BE2C (cell line): Measurements from ENCODE around the gene CLCNKA.

Experiments
- DNase-seq: peaks from one replicate; pipeline ENCODE4 v3.0.0-alpha.2; 2020
- H3K27me3 ChIP-seq: fragments of 250-450 bp; sonication (Bioruptor Pico); 2 replicates; pipeline ENCODE4 v1.5.1; 2020; ENCODE audit warnings: mild to moderate bottlenecking
- H3K36me3 ChIP-seq: fragments of 250-450 bp; sonication (Bioruptor Pico); 2 replicates; pipeline ENCODE4 v1.5.1; 2020; ENCODE audit warnings: mild to moderate bottlenecking
- H3K4me1 ChIP-seq: fragments of 250-450 bp; sonication (Bioruptor Pico); 2 replicates; pipeline ENCODE4 v1.5.1; 2020
- H3K4me3 ChIP-seq: 2 replicates; pipeline ENCODE4 v1.5.1; 2011; ENCODE audit warnings: low read depth, low read length
- H3K9me3 ChIP-seq: fragments of 250-450 bp; sonication (Bioruptor Pico); 2 replicates; pipeline ENCODE4 v1.5.1; 2020
- TF ChIP-seq, protein P1 (sequence below): IDR thresholded peaks from 2 replicates; pipeline ENCODE4 v1.5.1; 2012; ENCODE audit warnings: mild to moderate bottlenecking, low read depth, low read length

Gene CLCNKA

GRCh38 chr1:15991427-15992186 is 30.2 kb upstream of the CLCNKA start:
- no peaks in the 10 kb centered on the region for H3K4me1 ChIP-seq
- DNase-seq = no peak
- H3K4me3 ChIP-seq = no peak overlapping the region
- TF ChIP-seq, protein P1, sequence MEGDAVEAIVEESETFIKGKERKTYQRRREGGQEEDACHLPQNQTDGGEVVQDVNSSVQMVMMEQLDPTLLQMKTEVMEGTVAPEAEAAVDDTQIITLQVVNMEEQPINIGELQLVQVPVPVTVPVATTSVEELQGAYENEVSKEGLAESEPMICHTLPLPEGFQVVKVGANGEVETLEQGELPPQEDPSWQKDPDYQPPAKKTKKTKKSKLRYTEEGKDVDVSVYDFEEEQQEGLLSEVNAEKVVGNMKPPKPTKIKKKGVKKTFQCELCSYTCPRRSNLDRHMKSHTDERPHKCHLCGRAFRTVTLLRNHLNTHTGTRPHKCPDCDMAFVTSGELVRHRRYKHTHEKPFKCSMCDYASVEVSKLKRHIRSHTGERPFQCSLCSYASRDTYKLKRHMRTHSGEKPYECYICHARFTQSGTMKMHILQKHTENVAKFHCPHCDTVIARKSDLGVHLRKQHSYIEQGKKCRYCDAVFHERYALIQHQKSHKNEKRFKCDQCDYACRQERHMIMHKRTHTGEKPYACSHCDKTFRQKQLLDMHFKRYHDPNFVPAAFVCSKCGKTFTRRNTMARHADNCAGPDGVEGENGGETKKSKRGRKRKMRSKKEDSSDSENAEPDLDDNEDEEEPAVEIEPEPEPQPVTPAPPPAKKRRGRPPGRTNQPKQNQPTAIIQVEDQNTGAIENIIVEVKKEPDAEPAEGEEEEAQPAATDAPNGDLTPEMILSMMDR = no peak
- no peaks in the 10 kb centered on the region for H3K27me3 ChIP-seq
- no peaks in the 10 kb centered on the region for H3K36me3 ChIP-seq
- H3K9me3 ChIP-seq = no peaks in the 10 kb centered on the region

GRCh38 chr1:15992187-15992553 is 29.7 kb upstream of the CLCNKA start:
- H3K4me1 ChIP-seq = no peaks in the 10 kb centered on the region
- H3K9me3 ChIP-seq = no peaks in the 10 kb centered on the region
- DNase-seq = no peak
- H3K27me3 ChIP-seq = no peaks in the 10 kb centered on the region
- H3K36me3 ChIP-seq = no peaks in the 10 kb centered on the region
- H3K4me3 ChIP-seq = no peak overlapping the region
- TF ChIP-seq, protein P1 = no peak

- TF ChIP-seq, protein P1 = no peak
- Histone ChIP-seq H3K27me3 (no peaks in the 10 kb centered on the region), H3K9me3 (no peaks in the 10 kb centered on the region), H3K4me1 (no peaks in the 10 kb centered on the region), H3K4me3 (no peak overlapping the region), H3K36me3 (no peaks in the 10 kb centered on the region)
- DNase-seq = no peak
These were observed 29.0 kb upstream of the CLCNKA start for GRCh38 chr1:15992582-15993500.

- TF ChIP-seq, protein P1 = no peak
- Histone ChIP-seq H3K4me3 (no peak overlapping the region), H3K4me1 (no peaks in the 10 kb centered on the region), H3K36me3 (no peaks in the 10 kb centered on the region), H3K27me3 (no peaks in the 10 kb centered on the region), H3K9me3 (no peaks in the 10 kb centered on the region)
- no peak for DNase-seq
These were observed 28.2 kb upstream of the CLCNKA start for GRCh38 chr1:15993666-15994065.

GRCh38 chr1:15994081-15994480 is 27.8 kb upstream of the CLCNKA start:
- DNase-seq = no peak
- no peaks in the 10 kb centered on the region for H3K4me1 ChIP-seq
- H3K36me3 ChIP-seq = no peaks in the 10 kb centered on the region
- TF ChIP-seq, protein P1 = no peak
- H3K27me3 ChIP-seq = no peaks in the 10 kb centered on the region
- H3K4me3 ChIP-seq = no peak overlapping the region
- H3K9me3 ChIP-seq = no peaks in the 10 kb centered on the region
